Measurements from ENCODE around the gene FAM193B. TPM values are rescaled to one million over a fixed set of nuclear protein-coding genes. Genes with fewer than 3 reads are reported as not detected.
"Not testable (repeated sequence)": the region's sequence is repeated elsewhere in the genome, so short reads cannot be mapped to it uniquely, and the experiment has no call there.

The FAM193B gene
- total RNA-seq, 1 donor from 2014 or later: 81.0 TPM

DNA sequence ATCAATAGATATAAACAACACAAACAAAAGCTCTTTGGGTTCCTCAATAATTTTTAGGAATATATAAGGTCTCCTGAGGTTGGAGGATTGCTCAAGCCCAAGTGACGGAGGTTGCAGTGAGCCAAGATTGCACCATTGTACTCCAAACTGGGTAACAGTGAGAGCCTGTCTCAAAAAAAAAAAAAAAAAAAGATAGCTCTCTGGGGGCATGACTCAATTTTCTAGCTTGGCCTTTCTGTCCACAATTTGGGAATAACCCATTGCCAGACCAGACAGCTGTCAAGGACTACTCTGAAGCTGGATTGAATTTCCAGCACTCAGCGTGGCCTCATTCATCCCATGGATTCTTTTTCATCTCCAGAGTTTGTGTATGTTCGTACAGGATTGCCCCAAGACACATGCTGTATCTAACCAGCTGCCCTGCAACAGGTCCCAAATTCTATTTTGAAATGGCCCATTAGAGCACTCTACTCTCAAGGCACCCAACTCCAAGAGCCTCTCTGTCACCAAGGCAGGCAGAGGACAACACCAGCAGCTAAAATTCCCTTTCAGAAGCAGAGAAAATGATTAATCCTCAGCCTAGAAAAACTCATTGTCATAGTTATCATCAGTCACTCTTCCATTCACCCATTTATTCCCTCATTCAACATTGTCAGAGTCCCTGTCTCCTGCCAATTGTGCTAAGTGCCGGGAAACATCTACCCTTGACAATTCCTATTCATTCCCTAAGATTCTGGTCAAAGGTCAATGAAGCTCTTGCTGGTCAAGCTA, 8.7 kb downstream of the FAM193B start:
- Mint-ChIP-seq H3K9me3 (no peaks in the 10 kb centered on the region), H3K4me3 (ENCODE audit: low read depth) (no peak overlapping the region), H3K4me1 (ENCODE audit: low read depth) (peaks cover 7% of the 10 kb centered on the region), H3K36me3 (ENCODE audit: low read depth) (peaks cover 14% of the 10 kb centered on the region), H3K27ac (no peak overlapping the region), H3K27me3 (ENCODE audit: low read depth) (no peaks in the 10 kb centered on the region)
- DNase-seq (ENCODE audit: low spot score): no peak
- intact Hi-C loops (cut with micrococcal nuclease): no loop called here

DNA sequence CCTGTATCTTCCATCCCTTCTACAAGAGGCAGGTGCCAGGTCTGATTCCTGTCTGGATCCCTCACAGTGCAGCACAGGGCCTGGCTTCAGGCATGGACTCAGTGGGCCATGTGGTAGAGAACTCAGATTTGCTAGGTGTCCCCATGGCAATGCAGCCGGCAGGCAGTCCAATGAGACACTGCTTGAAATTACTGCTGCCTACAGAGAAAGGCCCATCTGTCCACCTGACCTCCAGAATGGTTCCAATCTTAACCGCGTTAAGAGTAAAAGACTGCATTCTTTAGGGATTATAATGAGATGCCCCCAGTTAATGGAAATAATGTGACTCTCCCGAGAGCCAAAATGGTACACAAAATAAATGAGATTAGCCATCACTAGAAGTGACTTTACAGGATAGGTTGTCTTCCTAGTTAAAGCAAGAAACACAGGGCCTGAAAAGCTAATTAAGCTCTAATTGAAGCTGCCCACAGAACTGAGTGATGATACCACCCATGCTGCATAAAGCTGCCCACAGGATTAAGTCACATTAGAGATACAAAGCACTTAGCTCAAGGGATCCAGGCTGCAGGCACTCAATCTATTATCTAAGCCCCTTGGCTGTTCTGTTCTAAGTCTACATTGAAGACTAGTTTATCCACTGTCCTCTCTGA, 11.4 kb downstream of the FAM193B start:
- DNase-seq (ENCODE audit: low spot score): no peak
- Mint-ChIP-seq H3K27ac (no peak overlapping the region), H3K27me3 (ENCODE audit: low read depth) (no peaks in the 10 kb centered on the region), H3K36me3 (ENCODE audit: low read depth) (peaks cover 23% of the 10 kb centered on the region), H3K4me1 (ENCODE audit: low read depth) (peaks cover 3% of the 10 kb centered on the region), H3K4me3 (ENCODE audit: low read depth) (no peak overlapping the region), H3K9me3 (no peaks in the 10 kb centered on the region)
- intact Hi-C loops (cut with micrococcal nuclease): no loop called here

DNA sequence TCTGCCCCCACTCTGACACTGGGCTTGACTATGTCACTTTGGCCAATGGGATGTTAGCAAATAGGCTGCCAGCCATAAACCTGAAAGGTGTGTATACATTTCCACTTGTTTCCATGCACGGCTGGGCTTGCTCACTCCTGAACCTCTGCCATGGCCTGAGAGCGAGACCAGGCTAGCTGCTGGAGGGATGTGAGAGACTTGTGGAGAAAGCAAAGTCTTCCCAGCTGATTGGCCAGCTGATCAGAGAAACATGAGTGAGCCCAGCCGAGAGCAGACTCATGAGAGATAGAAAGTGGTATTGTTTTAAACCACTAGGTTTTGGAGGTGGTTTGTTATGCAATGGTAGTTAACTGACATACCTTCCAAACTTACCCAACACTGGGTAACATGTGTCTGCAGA, 13.9 kb downstream of the FAM193B start:
- no peak for DNase-seq (ENCODE audit: low spot score)
- Mint-ChIP-seq H3K27ac (no peak overlapping the region), H3K27me3 (ENCODE audit: low read depth) (no peaks in the 10 kb centered on the region), H3K4me1 (ENCODE audit: low read depth) (peaks cover 2% of the 10 kb centered on the region), H3K4me3 (ENCODE audit: low read depth) (no peak overlapping the region), H3K9me3 (no peaks in the 10 kb centered on the region), H3K36me3 (ENCODE audit: low read depth) (peaks cover 26% of the 10 kb centered on the region)
- intact Hi-C loops (cut with micrococcal nuclease): no loop called here

DNA sequence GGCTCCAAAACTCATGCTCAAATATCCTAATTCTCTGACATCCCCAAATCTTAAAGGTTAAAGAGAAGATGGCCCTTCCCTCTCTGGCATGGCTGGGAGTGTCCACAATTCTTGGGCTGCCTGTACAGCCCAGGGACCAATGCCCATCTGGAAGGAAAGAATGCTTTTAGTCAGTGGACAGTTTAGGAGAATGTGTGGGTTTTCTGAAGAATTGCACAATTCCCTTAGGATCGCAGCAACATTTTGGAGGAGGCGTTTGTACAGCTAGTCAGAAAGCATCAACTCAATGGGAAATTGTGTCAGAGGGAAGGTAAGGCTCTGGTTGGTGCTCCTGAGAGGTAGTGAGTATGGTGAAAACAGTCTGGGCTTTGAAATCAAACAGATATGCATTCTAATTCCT, 15.0 kb downstream of the FAM193B start:
- Mint-ChIP-seq H3K4me1 (ENCODE audit: low read depth) (peaks cover 2% of the 10 kb centered on the region), H3K36me3 (ENCODE audit: low read depth) (peaks cover 31% of the 10 kb centered on the region), H3K27me3 (ENCODE audit: low read depth) (no peaks in the 10 kb centered on the region), H3K27ac (no peak overlapping the region), H3K4me3 (ENCODE audit: low read depth) (no peak overlapping the region), H3K9me3 (no peaks in the 10 kb centered on the region)
- DNase-seq (ENCODE audit: low spot score): no peak
- intact Hi-C loops (cut with micrococcal nuclease): no loop called here

DNA sequence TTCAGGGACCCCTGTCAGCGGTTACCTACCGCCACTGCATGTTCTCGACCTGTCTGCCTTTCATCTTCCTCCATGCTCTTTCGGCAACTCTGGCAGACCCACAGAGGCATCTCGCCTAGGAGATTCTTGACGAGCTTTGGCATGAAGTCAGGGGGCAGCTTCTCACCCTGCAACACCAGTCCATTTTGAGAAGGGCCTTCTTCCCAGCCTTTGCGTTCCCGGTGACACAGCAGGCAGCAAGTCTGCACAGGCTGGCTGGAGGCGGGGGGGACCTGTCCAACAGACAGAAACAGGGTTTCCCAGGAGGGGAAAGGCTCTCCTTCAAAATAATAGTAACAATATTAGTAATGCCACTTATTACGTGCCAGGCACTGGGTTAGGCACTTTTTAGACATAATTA, 15.5 kb downstream of the FAM193B start:
- H3K27me3 Mint-ChIP-seq (ENCODE audit: low read depth): no peaks in the 10 kb centered on the region
- H3K9me3 Mint-ChIP-seq: no peaks in the 10 kb centered on the region
- H3K4me3 Mint-ChIP-seq (ENCODE audit: low read depth): no peak overlapping the region
- peaks cover 33% of the 10 kb centered on the region for H3K36me3 Mint-ChIP-seq (ENCODE audit: low read depth)
- no peak overlapping the region for H3K27ac Mint-ChIP-seq
- DNase-seq (ENCODE audit: low spot score): no peak
- peaks cover 2% of the 10 kb centered on the region for H3K4me1 Mint-ChIP-seq (ENCODE audit: low read depth)
- intact Hi-C loops (cut with micrococcal nuclease): no loop called here

DNA sequence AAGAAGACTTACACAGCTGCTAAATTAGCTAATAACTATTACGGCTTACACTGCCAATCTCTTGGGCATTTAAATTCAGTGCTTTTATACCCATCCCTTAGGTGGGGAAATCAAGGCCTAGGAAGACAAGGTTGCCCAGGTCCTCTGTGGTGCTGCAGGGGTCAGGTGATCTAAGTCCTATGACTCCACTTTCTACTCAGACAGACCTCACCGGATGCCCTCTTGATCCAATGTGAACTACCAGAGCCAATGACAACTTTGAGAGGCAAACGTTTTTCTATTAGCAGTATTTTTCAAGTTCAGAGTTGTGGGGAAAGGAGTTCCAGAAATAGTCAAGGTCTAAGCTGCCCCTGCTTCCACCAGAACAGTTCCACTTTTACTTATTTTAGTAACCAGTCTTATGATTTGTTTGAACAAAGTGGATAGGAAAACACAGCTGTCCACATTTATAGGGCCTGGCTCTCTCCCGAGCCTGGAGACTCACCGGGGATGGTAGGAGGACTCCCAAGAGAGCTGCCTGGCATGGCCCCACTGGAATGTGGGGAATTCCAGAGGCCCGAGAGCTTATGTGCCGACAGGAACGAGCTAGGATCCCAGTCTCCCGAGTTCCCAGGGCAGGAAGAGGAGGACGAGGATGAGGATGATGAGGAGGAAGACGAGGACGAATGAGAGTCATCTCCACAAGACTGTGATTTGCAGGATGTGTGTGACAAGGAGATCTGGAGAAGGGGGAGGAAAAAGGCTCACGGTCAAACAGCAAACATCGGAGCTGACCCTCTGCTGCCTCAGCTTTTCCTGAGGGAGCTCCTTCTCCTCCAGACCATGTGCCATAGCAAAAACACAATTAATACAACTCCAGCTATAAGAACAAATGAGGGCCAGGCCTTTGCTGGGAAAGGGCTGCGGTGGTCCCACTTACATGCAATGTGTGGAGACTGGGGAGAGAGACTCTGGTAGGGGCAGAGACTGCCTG, 16.7 kb downstream of the FAM193B start:
- no peak overlapping the region for H3K27ac Mint-ChIP-seq
- no peak overlapping the region for H3K4me3 Mint-ChIP-seq (ENCODE audit: low read depth)
- no peaks in the 10 kb centered on the region for H3K9me3 Mint-ChIP-seq
- intact Hi-C loops (cut with micrococcal nuclease): no loop called here
- H3K36me3 Mint-ChIP-seq (ENCODE audit: low read depth): peaks cover 38% of the 10 kb centered on the region
- no peak for DNase-seq (ENCODE audit: low spot score)
- no peaks in the 10 kb centered on the region for H3K27me3 Mint-ChIP-seq (ENCODE audit: low read depth)
- H3K4me1 Mint-ChIP-seq (ENCODE audit: low read depth): no peaks in the 10 kb centered on the region

DNA sequence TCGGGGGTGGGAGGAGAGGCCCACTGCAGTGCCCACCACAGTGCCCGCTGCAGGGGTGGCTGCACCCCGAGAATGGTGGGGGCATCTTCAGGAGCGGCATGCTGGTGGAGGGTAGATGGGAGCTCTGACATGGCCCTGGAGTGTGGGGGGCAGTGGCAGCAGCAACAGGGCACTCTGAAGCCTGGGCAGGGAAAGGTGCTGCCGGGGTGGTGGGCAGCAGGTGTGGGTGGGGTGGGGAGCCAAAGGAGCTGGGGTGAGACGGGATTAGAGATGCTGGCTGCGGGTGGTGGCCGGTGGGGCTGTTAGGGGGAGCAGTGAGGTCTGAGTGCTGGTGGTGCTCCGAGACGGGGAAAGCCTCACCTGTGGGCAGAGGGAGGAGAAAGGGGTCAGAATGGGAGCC, 18.0 kb downstream of the FAM193B start:
- Mint-ChIP-seq H3K4me1 (ENCODE audit: low read depth) (no peaks in the 10 kb centered on the region), H3K27me3 (ENCODE audit: low read depth) (no peaks in the 10 kb centered on the region), H3K27ac (no peak overlapping the region), H3K36me3 (ENCODE audit: low read depth) (peaks cover 40% of the 10 kb centered on the region), H3K4me3 (ENCODE audit: low read depth) (no peak overlapping the region), H3K9me3 (no peaks in the 10 kb centered on the region)
- no peak for DNase-seq (ENCODE audit: low spot score)
- intact Hi-C loops (cut with micrococcal nuclease): no loop called here

DNA sequence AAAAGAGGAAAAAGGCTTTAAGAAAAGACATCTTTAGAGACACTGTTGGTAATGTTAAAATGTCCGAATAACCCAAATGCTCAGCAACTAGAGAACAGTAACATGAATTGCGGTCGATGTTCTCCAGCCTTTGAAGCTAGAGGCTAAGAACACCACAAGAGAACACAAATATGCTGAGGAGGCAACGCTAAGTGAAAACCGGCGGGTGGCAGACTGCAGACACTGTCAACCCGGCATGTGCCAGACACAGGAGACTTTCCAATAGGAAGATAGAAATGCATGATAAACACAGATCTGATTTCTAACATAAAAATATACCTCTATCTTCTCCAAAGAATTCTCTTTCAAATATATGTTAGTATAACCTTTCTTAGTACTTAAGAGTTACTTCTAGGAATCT, 19.2 kb downstream of the FAM193B start:
- no peaks in the 10 kb centered on the region for H3K4me1 Mint-ChIP-seq (ENCODE audit: low read depth)
- H3K9me3 Mint-ChIP-seq: no peaks in the 10 kb centered on the region
- intact Hi-C loops (cut with micrococcal nuclease): no loop called here
- no peak for DNase-seq (ENCODE audit: low spot score)
- H3K27me3 Mint-ChIP-seq (ENCODE audit: low read depth): no peaks in the 10 kb centered on the region
- no peak overlapping the region for H3K27ac Mint-ChIP-seq
- H3K4me3 Mint-ChIP-seq (ENCODE audit: low read depth): no peak overlapping the region
- peaks cover 47% of the 10 kb centered on the region for H3K36me3 Mint-ChIP-seq (ENCODE audit: low read depth)

DNA sequence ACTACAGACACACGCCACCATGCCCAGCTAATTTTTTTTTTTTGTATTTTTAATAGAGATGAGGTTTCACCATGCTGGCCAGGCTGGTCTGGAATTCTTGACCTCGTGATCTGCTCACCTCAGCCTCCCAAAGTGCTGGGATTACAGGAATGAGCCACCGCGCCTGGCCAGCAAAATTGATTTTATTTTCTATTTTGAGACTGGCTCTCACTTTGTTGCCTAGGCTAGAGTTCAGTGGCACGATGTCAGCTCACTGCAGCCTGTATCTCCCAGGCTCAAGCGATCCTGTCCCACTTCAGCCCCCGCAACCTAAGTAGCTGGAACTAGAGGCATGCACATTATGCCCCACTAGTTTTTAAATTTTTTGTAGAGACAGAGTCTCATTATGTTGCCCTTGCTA, 19.9 kb downstream of the FAM193B start:
- H3K27me3 Mint-ChIP-seq (ENCODE audit: low read depth): not testable (repeated sequence)
- H3K36me3 Mint-ChIP-seq (ENCODE audit: low read depth): peaks cover 47% of the 10 kb centered on the region

DNA sequence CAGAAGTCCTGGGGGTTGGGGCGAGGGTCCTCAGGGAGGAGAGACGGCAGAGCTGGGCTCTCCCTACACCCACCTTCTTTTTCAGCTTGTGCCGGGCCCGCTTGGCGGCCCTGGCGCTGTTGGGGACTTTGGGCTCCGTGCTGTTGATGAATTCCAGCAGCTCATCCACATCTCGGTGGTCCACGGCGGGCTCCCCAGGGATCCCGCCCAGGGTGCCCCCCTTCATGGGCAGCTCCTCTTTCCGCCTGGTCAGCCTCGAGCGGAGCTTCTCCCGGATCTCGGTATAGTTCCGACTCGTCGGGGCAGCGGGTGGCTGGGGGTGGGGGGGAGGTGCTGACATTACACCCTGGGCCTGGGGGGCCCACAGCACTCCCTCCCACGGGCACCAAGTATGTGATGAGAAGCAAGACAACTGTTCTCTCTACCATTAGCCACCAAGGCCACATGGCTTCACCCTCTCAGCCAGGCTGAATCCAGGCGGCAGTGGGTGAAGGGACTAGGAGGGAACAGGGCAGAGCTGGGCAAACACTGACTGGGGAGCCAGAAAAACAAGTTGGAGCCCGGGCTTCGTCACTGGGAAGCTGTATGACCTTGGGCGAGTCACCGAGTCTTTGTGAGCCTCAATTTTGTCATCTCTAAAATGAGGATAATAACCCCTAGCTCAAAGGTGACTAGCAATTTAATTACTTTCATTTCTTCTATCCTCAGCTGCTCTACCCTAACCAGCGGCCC, 23.0 kb downstream of the FAM193B start:
- no peak for DNase-seq (ENCODE audit: low spot score)
- intact Hi-C loops (cut with micrococcal nuclease): no loop called here
- Mint-ChIP-seq H3K27ac (no peak overlapping the region), H3K4me3 (ENCODE audit: low read depth) (no peak overlapping the region), H3K9me3 (no peaks in the 10 kb centered on the region), H3K36me3 (ENCODE audit: low read depth) (peaks cover 28% of the 10 kb centered on the region), H3K27me3 (ENCODE audit: low read depth) (no peaks in the 10 kb centered on the region), H3K4me1 (ENCODE audit: low read depth) (no peaks in the 10 kb centered on the region)

More for the DNA sequence above, 19.9 kb downstream of the FAM193B start:
- intact Hi-C loops (cut with micrococcal nuclease); H3K4me3 Mint-ChIP-seq (ENCODE audit: low read depth); H3K4me1 Mint-ChIP-seq (ENCODE audit: low read depth); DNase-seq (ENCODE audit: low spot score); H3K9me3 Mint-ChIP-seq; H3K27ac Mint-ChIP-seq: not testable (repeated sequence)

DNA sequence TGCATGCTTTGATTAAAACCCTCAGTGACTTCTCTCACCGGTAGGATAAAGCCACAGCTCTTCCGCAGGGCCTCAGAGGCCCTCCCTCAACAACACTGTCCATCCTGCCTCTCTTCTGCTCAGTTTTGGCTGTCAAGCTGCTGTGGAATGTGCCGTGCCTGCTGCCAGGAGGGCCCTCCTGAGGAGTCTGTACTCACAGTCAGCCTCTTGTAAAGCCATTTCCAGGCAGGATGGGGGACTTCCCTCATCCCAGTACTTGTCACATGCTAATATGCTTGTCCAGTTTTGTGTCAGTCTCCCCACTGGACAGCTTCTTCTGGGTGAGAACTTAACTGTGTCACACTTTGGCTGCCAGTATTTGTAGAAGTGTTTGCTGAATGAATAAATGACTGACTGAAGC, 23.7 kb downstream of the FAM193B start:
- intact Hi-C loops (cut with micrococcal nuclease): no loop called here
- Mint-ChIP-seq H3K4me3 (ENCODE audit: low read depth) (no peak overlapping the region), H3K4me1 (ENCODE audit: low read depth) (no peaks in the 10 kb centered on the region), H3K9me3 (no peaks in the 10 kb centered on the region), H3K27ac (no peak overlapping the region), H3K27me3 (ENCODE audit: low read depth) (no peaks in the 10 kb centered on the region), H3K36me3 (ENCODE audit: low read depth) (peaks cover 29% of the 10 kb centered on the region)
- DNase-seq (ENCODE audit: low spot score): no peak

All from activated T-helper 2 cell treated with anti-CD3 and anti-CD28 coated beads, Interferon-gamma antibody, Interleukin-2, Interleukin-4, amounts not matched to agents 10 μg/mL and 5 μg/mL and 100 μg/mL, durations not matched to agents 14 hours and 24 hours and 36 hours (primary cell).